CD4-positive, alpha-beta T cell treated with Interleukin-15 for 1 hour (primary cell): ENCODE data around the gene FAM240B.

Source experiments
- DNase-seq: peaks from one replicate; pipeline ENCODE4 v3.0.0-alpha.2; 2020

The FAM240B gene

DNA sequence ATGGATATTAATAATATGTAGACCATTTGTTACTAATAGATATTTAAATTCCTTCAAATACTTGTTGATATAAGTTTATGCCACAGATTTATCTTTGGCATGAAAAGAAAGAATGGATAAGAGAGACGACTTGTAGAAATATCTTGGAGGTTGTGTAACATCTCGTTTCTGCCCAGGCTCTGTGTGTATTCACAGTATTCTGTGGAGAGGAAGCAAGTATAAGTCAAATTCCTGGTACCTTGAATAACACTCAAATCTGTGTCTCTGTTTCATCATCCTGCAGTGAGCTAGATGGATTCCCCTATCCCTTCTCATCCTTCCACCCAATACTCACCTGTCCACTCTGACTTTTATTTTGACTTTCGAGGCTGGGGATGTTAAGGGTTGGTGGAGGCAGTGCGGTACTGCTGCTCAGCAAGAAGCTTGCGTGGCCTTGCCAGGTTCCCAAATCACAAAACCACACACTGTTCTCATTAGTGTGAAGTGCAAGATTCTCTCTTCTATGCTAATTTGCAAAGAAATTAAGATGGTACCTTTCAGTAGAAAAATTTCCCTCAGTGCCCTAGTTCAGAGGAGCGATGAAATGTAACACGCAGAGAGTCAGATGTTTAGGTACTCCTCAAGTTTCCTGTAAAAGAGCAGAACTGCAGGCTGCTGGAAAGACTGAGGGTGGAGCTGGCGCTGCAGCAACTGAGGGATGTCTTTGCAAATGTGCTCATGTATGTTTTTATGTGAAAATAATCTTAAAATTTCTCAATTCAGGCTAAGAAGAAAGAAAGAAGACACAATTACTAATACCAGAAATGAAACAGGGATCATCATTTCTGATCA is 57.0 kb downstream of the FAM240B start:
- DNase-seq, result no peak

GRCh38 chr9:38659538-38659937 is 60.4 kb downstream of the FAM240B start:
- no peak for DNase-seq

DNA sequence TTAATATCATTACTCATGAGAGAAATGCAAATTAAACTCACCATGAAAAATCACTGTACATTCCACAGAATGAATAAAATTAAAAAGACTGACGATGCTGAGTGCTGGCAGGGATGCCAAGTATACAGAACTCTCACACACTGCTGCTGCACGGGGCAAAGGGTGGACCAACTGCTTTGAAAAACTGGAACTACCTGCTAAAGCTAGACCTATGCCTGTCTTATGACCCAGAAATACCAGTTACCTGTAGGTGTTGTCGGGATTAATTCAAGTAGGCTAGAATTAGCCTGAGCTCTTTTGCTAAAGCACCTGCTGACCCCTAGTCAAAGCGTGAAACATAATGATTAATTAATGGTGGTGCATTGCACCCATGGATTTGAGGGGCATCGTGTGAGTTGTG is 63.0 kb downstream of the FAM240B start:
- no peak for DNase-seq

DNA sequence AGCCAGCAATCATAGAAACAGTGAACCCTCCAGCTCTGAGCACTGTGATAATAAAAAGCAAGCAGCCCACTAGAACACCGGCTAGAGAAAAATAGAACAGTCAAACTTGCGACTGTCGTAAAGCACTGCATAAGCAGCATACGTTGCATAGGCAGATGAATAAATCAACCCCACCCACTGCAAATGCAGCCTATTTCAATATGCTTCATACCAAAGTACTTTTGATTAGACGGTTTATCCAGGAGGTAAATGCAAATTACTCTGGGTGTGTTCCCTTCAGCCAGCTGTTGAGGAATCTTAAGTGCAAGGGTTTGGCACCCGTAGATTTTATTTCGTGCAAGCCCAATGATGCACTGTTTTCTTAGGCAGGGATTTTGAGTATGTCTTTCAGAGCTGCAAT is 67.4 kb downstream of the FAM240B start:
- no peak for DNase-seq

DNA sequence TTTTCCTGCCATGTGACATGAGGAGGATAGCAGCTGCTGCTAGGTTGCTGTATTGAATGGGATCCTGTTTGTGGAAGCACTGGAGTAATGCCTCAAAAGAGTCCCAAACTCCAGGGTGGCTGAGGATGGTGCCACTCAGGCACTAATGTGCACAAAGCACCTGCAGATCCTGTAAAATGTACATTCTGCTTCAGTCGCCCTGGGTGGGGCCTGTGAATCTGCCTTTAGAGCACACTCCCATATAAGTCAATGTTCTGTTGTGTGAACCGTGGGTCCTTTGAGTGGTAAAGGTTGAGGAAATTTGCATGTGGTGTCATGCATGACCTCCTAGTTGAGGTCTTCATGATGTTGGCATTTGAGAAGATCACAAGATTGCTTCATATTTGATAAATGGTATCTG is 67.9 kb downstream of the FAM240B start:
- no peak for DNase-seq

GRCh38 chr9:38651400-38652042 is 68.4 kb downstream of the FAM240B start:
- no peak for DNase-seq

DNA sequence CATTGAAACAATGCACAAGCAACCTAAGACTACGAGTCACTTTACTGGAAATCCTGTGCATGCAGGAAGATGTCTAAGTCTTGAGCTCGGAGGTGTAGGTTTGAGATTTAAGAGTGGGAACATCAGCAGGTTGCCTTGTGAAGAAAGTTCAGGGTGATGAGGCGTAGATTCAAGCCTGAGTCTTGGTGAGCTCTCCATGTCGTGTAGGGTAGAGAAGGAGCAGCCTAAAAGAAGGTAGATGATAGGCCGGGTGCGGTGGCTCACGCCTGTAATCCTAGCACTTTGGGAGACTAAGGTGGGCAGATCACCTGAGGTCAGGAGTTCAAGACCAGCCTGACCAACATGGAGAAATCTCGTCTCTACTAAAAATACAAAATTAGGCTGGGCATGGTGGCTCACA is 69.4 kb downstream of the FAM240B start:
- DNase-seq, result no peak

GRCh38 chr9:38649731-38650363 is 70.1 kb downstream of the FAM240B start:
- no peak for DNase-seq

DNA sequence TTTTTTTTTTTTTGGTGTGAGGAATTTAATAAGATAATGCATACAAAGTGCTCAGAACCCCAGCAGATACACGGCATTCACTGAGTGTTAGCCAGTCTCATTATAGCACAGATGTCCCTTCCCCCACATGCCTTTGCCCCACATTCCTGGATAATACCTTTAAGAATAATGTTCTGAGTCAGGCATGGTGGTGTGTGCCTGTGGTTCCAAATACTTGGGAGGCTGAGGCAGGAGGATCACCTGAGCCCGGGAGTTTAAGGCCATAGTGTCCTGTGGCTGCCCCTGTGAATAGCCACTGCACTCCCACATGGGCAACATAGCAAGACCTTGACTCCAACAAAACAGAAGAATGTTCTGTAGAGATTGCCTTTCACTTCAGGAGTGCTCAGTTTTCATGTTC is 75.3 kb downstream of the FAM240B start:
- DNase-seq, result no peak
